ENCODE data around the gene DNAH14. TPM values are rescaled to one million over a fixed set of nuclear protein-coding genes. Genes with fewer than 3 reads are reported as not detected.

DNAH14 gene
- total RNA-seq, 2 donors from 2014 or later = 7.5 to 9.6 TPM

- no peaks in the 10 kb centered on the region for H3K36me3 ChIP-seq
- intact Hi-C loops (cut with DNase I) = no loop called here
- no peak overlapping the region for H3K27ac ChIP-seq
- DNase-seq = no peak
- no peak overlapping the region for H3K9ac ChIP-seq (ENCODE audit: low read depth in 2 of 2, low read length in 2 of 2)
- H3K4me1 ChIP-seq = no peaks in the 10 kb centered on the region
- no peaks in the 10 kb centered on the region for H3K9me3 ChIP-seq
- no peak for TF ChIP-seq CTCF (IDR thresholded peaks at IDR 0.05)
- no peak overlapping the region for H3K4me3 ChIP-seq
- no peaks in the 10 kb centered on the region for H3K27me3 ChIP-seq
These were observed 321.0 kb downstream of the DNAH14 start for GRCh38 chr1:225250432-225250831.

GRCh38 chr1:225253173-225253572, 323.7 kb downstream of the DNAH14 start:
- no peak for DNase-seq

GRCh38 chr1:225253784-225254183, 324.3 kb downstream of the DNAH14 start:
- DNase-seq = no peak
- intact Hi-C loops (cut with DNase I) = no loop called here
- Histone ChIP-seq H3K9me3 (no peaks in the 10 kb centered on the region), H3K27me3 (no peaks in the 10 kb centered on the region), H3K36me3 (no peaks in the 10 kb centered on the region), H3K9ac (ENCODE audit: low read depth in 2 of 2, low read length in 2 of 2) (no peak overlapping the region), H3K4me1 (no peaks in the 10 kb centered on the region), H3K27ac (no peak overlapping the region), H3K4me3 (no peak overlapping the region)
- no peak for TF ChIP-seq CTCF (IDR thresholded peaks at IDR 0.05)

More at GRCh38 chr1:225253173-225253572, 323.7 kb downstream of the DNAH14 start:
- TF ChIP-seq CTCF (IDR thresholded peaks at IDR 0.05) = no peak
- H3K4me1 ChIP-seq = no peaks in the 10 kb centered on the region
- H3K4me3 ChIP-seq = no peak overlapping the region
- no peaks in the 10 kb centered on the region for H3K9me3 ChIP-seq
- no peaks in the 10 kb centered on the region for H3K27me3 ChIP-seq
- H3K27ac ChIP-seq = no peak overlapping the region
- H3K9ac ChIP-seq (ENCODE audit: low read depth in 2 of 2, low read length in 2 of 2) = no peak overlapping the region
- no peaks in the 10 kb centered on the region for H3K36me3 ChIP-seq
- intact Hi-C loops (cut with DNase I) = no loop called here

- no peak overlapping the region for H3K4me3 ChIP-seq
- H3K27me3 ChIP-seq = no peaks in the 10 kb centered on the region
- H3K9me3 ChIP-seq = no peaks in the 10 kb centered on the region
- H3K36me3 ChIP-seq = no peaks in the 10 kb centered on the region
- no peaks in the 10 kb centered on the region for H3K4me1 ChIP-seq
- no peak overlapping the region for H3K27ac ChIP-seq
- no peak for DNase-seq
- intact Hi-C loops (cut with DNase I) = no loop called here
- no peak overlapping the region for H3K9ac ChIP-seq (ENCODE audit: low read depth in 2 of 2, low read length in 2 of 2)
- no peak for TF ChIP-seq CTCF (IDR thresholded peaks at IDR 0.05)
These were observed 325.2 kb downstream of the DNAH14 start for GRCh38 chr1:225254676-225255075.

GRCh38 chr1:225257081-225257480, 327.6 kb downstream of the DNAH14 start:
- Histone ChIP-seq H3K36me3 (no peaks in the 10 kb centered on the region), H3K9ac (ENCODE audit: low read depth in 2 of 2, low read length in 2 of 2) (no peak overlapping the region), H3K9me3 (no peaks in the 10 kb centered on the region), H3K27ac (no peak overlapping the region), H3K4me1 (no peaks in the 10 kb centered on the region), H3K4me3 (no peak overlapping the region), H3K27me3 (no peaks in the 10 kb centered on the region)
- intact Hi-C loops (cut with DNase I) = no loop called here
- DNase-seq = no peak
- no peak for TF ChIP-seq CTCF (IDR thresholded peaks at IDR 0.05)

GRCh38 chr1:225258811-225259210, 329.3 kb downstream of the DNAH14 start:
- H3K4me1 ChIP-seq = no peaks in the 10 kb centered on the region

More at GRCh38 chr1:225258811-225259210, 329.3 kb downstream of the DNAH14 start:
- Histone ChIP-seq H3K27ac (no peak overlapping the region), H3K36me3 (no peaks in the 10 kb centered on the region), H3K9ac (ENCODE audit: low read depth in 2 of 2, low read length in 2 of 2) (no peak overlapping the region), H3K9me3 (no peaks in the 10 kb centered on the region), H3K27me3 (no peaks in the 10 kb centered on the region), H3K4me3 (no peak overlapping the region)
- no peak for DNase-seq
- intact Hi-C loops (cut with DNase I) = no loop called here
- TF ChIP-seq CTCF (IDR thresholded peaks at IDR 0.05) = no peak
